ENCODE measurements around the gene FADS1. TPM values are rescaled to one million over a fixed set of nuclear protein-coding genes. Genes with fewer than 3 reads are reported as not detected.
A peak's percentile ranks its signal among the peaks of the same experiment; 100 is the strongest.

Gene FADS1
- total RNA-seq, 4 donors from 2014 or later = 25.4 to 209 (median 62.5) TPM

DNA sequence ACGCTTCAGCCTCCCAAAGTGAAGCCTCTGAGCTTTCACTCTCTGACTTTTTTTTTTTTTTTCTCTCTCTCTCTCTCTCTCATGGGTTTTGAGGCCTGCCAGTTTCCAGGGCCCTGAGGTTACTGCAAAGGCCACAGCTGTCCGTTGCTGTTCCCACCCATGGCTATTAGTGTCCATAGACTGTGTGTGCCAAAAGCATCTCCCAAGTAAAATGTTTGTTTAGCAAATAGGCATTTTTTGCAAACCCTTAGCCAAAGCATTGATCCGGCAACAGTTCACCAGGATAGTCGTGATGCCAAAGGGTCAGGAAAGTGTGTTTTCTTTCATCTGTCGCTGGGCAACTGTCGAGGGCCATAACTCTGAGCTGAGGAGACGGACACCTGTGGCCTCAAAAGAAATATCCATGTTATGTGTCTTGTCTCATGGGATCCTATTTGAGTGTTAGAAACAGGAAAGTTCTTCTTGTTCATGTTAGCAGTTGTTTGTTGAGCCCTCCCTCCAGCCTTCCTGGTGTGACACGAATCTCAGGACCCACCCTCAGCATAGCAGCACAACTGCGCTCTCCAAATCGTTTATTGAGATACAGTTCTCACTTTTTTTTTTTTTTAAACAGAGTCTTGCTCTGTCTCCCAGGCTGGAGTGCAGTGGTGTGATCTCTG is 29.7 kb upstream of the FADS1 start:
- H3K27ac ChIP-seq = peak overlapping the region in 2 of 4 donors; percentile 52
- ATAC-seq (peak; percentile 52 to 64), DNase-seq (no peak)
- H3K9me3 ChIP-seq = no peaks in the 10 kb centered on the region
- no peak overlapping the region for H3K4me3 ChIP-seq
- intact Hi-C loops (cut with DNase I; ENCODE audit: low total_unique reads) (no loop called here), in situ Hi-C loops (cut with MboI; ENCODE audit: low sequenced_read_pairs in 4 of 4) (no loop called here)
- H3K27me3 ChIP-seq = peaks cover 0 to 2% (median 2%) of the 10 kb centered on the region in 3 donors
- H3K4me1 ChIP-seq = peaks cover 0 to 5% of the 10 kb centered on the region in 2 donors
- no peaks in the 10 kb centered on the region for H3K36me3 ChIP-seq
- TF ChIP-seq, protein P1, sequence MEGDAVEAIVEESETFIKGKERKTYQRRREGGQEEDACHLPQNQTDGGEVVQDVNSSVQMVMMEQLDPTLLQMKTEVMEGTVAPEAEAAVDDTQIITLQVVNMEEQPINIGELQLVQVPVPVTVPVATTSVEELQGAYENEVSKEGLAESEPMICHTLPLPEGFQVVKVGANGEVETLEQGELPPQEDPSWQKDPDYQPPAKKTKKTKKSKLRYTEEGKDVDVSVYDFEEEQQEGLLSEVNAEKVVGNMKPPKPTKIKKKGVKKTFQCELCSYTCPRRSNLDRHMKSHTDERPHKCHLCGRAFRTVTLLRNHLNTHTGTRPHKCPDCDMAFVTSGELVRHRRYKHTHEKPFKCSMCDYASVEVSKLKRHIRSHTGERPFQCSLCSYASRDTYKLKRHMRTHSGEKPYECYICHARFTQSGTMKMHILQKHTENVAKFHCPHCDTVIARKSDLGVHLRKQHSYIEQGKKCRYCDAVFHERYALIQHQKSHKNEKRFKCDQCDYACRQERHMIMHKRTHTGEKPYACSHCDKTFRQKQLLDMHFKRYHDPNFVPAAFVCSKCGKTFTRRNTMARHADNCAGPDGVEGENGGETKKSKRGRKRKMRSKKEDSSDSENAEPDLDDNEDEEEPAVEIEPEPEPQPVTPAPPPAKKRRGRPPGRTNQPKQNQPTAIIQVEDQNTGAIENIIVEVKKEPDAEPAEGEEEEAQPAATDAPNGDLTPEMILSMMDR (IDR thresholded peaks at IDR 0.05 in 4 of 5, conservative IDR thresholded peaks at IDR 0.05 in 1 of 5) = no peak
- no peak for TF ChIP-seq POLR2A (IDR thresholded peaks at IDR 0.05)

DNA sequence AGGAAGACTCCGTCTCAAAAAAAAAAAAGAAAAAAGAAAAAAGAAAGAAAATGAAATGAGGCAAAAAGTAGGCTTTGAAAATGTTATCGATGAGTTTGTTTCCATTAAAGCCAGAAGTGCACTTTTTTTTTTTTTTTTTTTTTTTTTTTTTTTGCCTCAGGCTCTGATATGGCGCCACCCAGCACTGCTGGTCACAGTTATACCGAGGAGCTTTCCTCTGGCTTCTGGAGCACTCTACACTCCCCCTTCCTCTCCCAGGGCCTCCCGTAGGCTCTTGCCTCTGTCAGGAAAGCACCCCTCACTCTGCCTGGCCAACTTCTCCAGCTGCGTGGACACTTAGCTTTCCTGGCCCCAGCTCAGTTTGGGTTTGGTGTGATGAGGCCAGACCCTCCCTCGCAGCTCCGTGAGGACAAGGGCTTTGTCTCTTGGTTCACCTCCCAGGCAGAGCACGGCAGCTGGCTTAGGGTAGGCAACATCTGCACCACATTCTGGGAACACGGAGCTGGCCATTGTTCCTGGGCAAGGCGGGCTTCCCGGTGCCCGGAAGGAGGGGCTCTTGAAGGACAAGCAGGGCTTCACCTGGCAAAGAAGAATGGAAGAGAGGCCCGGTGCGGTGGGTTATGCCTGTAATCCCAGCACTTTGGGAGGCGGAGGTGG is 28.2 kb upstream of the FADS1 start:
- no peak for DNase-seq
- H3K27me3 ChIP-seq = no peaks in the 10 kb centered on the region
- H3K36me3 ChIP-seq = no peaks in the 10 kb centered on the region

DNA sequence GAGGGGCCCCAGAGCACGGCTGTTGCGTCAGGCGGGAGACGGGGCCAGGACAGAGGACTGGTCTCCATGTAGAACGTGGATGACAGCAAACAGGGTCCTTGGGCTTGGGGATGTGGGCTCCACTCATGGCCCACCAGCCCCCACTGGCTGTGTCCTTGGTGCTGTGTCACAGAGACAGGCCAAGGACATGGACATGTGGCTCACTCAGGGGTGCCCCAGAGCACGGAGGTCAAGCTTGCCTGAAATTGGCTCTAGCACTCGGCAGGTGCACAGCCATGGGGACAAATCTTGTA is 25.7 kb upstream of the FADS1 start:
- ATAC-seq (no peak), DNase-seq (no peak)
- no peak overlapping the region for H3K4me3 ChIP-seq
- no peaks in the 10 kb centered on the region for H3K9me3 ChIP-seq
- intact Hi-C loops (cut with DNase I; ENCODE audit: low total_unique reads) = no loop called here
- H3K36me3 ChIP-seq = no peaks in the 10 kb centered on the region
- in situ Hi-C loops (cut with MboI; ENCODE audit: low sequenced_read_pairs in 4 of 4) = no loop called here
- TF ChIP-seq POLR2A (IDR thresholded peaks at IDR 0.05) = no peak
- TF ChIP-seq, protein P1 (IDR thresholded peaks at IDR 0.05 in 4 of 5, conservative IDR thresholded peaks at IDR 0.05 in 1 of 5) = no peak
- H3K27me3 ChIP-seq = no peaks in the 10 kb centered on the region
- no peaks in the 10 kb centered on the region for H3K4me1 ChIP-seq
- H3K27ac ChIP-seq = no peak overlapping the region

More for the DNA sequence above, 28.2 kb upstream of the FADS1 start:
- no peaks in the 10 kb centered on the region for H3K4me1 ChIP-seq
- no peak overlapping the region for H3K4me3 ChIP-seq
- in situ Hi-C loops (cut with MboI; ENCODE audit: low sequenced_read_pairs in 4 of 4) (no loop called here), intact Hi-C loops (cut with DNase I; ENCODE audit: low total_unique reads) (no loop called here)
- no peak for ATAC-seq
- peak overlapping the region; percentile 0 to 52 (median 20) for H3K27ac ChIP-seq
- H3K9me3 ChIP-seq = no peaks in the 10 kb centered on the region
- no peak for TF ChIP-seq POLR2A (IDR thresholded peaks at IDR 0.05)
- TF ChIP-seq, protein P1 (IDR thresholded peaks at IDR 0.05 in 4 of 5, conservative IDR thresholded peaks at IDR 0.05 in 1 of 5) = no peak

DNA sequence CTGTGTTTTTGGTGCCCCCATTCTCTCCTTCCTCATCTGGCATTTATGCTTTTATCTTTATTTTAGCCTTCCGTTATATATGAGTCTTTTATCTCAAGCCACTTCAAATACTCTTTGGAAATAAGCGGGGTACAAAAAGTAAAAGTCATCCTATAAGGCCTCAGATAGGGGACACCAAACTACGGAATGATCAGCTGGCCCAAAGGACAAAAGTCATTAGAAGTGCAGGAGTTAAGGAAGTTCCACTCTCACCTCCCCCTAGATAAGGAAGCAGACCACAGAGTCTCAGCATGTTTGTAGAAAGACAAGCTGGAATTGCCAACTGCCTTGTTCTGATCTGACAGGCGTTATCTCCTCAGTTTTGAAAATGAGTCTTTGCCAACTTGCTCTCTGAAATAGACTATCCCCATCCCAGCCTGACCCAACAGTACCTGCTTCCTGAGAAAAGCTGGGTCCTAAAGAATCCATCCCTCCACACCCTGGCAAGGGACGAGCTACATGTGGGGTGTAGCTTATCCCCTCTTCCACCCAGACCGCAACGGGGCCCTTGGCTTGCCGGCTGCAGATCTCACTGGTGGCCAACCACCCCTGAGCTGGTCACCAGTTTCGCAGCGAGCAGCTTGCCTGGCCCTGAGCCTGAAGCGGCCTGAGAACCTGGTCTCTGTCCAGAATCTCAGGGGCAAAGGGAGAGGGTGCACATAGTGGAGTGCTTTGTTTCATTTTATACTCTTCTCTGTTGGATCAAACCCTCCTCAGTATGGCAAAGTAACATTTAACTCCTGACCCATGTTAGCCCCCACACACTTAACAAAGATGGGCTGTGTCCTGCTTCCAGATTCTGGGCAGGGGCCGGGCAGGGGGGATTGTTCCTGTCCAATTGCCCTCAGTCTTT is 25.1 kb upstream of the FADS1 start:
- DNase-seq (no peak), ATAC-seq (no peak)
- in situ Hi-C loops (cut with MboI; ENCODE audit: low sequenced_read_pairs in 4 of 4) (no loop called here), intact Hi-C loops (cut with DNase I; ENCODE audit: low total_unique reads) (no loop called here)
- no peak for TF ChIP-seq POLR2A (IDR thresholded peaks at IDR 0.05)
- H3K27me3 ChIP-seq = no peaks in the 10 kb centered on the region
- no peak overlapping the region for H3K4me3 ChIP-seq
- no peak overlapping the region for H3K27ac ChIP-seq
- no peaks in the 10 kb centered on the region for H3K36me3 ChIP-seq
- no peaks in the 10 kb centered on the region for H3K9me3 ChIP-seq
- H3K4me1 ChIP-seq = no peaks in the 10 kb centered on the region

DNA sequence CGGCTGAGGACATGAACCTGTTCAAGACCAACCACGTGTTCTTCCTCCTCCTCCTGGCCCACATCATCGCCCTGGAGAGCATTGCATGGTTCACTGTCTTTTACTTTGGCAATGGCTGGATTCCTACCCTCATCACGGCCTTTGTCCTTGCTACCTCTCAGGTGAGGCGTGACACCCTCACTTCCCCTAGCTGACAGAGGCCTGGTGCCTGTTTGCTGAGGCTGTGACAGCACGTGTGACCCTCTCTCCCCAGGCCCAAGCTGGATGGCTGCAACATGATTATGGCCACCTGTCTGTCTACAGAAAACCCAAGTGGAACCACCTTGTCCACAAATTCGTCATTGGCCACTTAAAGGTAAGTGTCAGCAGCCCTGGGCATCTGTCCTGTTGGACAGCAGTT is 23.6 kb upstream of the FADS1 start:
- no peaks in the 10 kb centered on the region for H3K27me3 ChIP-seq
- TF ChIP-seq, protein P1 (IDR thresholded peaks at IDR 0.05 in 4 of 5, conservative IDR thresholded peaks at IDR 0.05 in 1 of 5) = no peak
- TF ChIP-seq POLR2A (IDR thresholded peaks at IDR 0.05) = no peak
- H3K27ac ChIP-seq = no peak overlapping the region
- ATAC-seq (no peak), DNase-seq (no peak)
- in situ Hi-C loops (cut with MboI; ENCODE audit: low sequenced_read_pairs in 4 of 4) (no loop called here), intact Hi-C loops (cut with DNase I; ENCODE audit: low total_unique reads) (no loop called here)
- H3K4me1 ChIP-seq = peaks cover 0 to 7% of the 10 kb centered on the region in 2 donors
- H3K4me3 ChIP-seq = no peak overlapping the region
- no peaks in the 10 kb centered on the region for H3K36me3 ChIP-seq
- no peaks in the 10 kb centered on the region for H3K9me3 ChIP-seq

Data from gastrocnemius medialis (tissue), 4 donors.